ENCODE data around the gene MAML3. TPM values are rescaled to one million over a fixed set of nuclear protein-coding genes. Genes with fewer than 3 reads are reported as not detected.

The MAML3 gene
- total RNA-seq, 4 donors from 2014 or later: 18.2 to 42.7 (median 28.6) TPM

GRCh38 chr4:139825523-139826014, 328.4 kb downstream of the MAML3 start:
- H3K27ac ChIP-seq: no peak overlapping the region
- TF ChIP-seq POLR2A (IDR thresholded peaks at IDR 0.05): no peak
- TF ChIP-seq CTCF (IDR thresholded peaks at IDR 0.05): no peak
- no peak for TF ChIP-seq EP300 (IDR thresholded peaks at IDR 0.05)
- no peak for TF ChIP-seq POLR2AphosphoS5 (IDR thresholded peaks at IDR 0.05)
- H3K9me3 ChIP-seq: no peaks in the 10 kb centered on the region
- no peak for DNase-seq (ENCODE audit: low spot score in 2 of 2)
- H3K4me3 ChIP-seq: no peak overlapping the region
- 68% methylated on average over 13 of the region's 13 CpGs for WGBS
- H3K4me1 ChIP-seq: no peaks in the 10 kb centered on the region
- no peaks in the 10 kb centered on the region for H3K27me3 ChIP-seq
- no peaks in the 10 kb centered on the region for H3K36me3 ChIP-seq

DNA sequence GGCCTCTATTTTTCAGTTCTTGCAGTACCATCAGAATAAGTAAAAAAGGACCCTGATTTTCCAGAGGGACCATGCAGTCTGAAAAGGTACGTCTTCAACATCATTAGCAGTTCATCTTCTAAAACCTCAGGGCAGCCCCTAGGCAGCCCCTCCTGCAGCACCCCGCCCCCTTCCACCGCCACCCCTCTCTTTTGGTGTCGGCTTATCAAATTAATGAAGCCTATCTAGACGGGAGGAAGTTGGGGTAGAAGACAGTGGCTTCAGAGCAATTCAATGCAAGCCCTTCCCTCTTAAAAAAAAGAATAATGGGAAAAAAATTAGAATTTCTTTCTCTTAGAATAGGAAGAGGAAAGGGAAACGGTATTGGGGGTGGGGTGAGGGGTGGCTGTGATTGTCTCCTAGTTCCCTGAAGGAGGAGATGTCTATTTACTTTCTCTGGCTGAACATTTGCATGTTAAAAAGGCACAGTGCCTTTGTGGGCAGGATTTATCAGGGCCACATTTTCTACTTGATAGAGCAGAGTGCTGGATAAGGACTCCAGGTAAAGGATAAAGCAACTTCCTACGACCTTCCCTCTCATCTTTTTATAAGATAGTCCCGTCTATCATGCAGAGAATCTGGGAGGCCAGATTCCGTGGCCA, 329.0 kb downstream of the MAML3 start:
- Histone ChIP-seq H3K27ac (no peak overlapping the region), H3K4me3 (no peak overlapping the region), H3K27me3 (no peaks in the 10 kb centered on the region), H3K36me3 (no peaks in the 10 kb centered on the region), H3K4me1 (no peaks in the 10 kb centered on the region), H3K9me3 (no peaks in the 10 kb centered on the region)
- TF ChIP-seq POLR2AphosphoS5 (IDR thresholded peaks at IDR 0.05) (no peak), EP300 (IDR thresholded peaks at IDR 0.05) (no peak), POLR2A (IDR thresholded peaks at IDR 0.05) (no peak), CTCF (IDR thresholded peaks at IDR 0.05) (no peak)
- WGBS: 77% methylated on average over 9 of the region's 9 CpGs
- no peak for DNase-seq (ENCODE audit: low spot score in 2 of 2)

- Histone ChIP-seq H3K27me3 (no peaks in the 10 kb centered on the region), H3K4me3 (no peak overlapping the region), H3K27ac (no peak overlapping the region), H3K9me3 (no peaks in the 10 kb centered on the region), H3K4me1 (no peaks in the 10 kb centered on the region), H3K36me3 (no peaks in the 10 kb centered on the region)
- TF ChIP-seq POLR2A (IDR thresholded peaks at IDR 0.05) (no peak), CTCF (IDR thresholded peaks at IDR 0.05) (no peak), POLR2AphosphoS5 (IDR thresholded peaks at IDR 0.05) (no peak), EP300 (IDR thresholded peaks at IDR 0.05) (no peak)
- 74% methylated on average over 5 of the region's 5 CpGs for WGBS
- no peak for DNase-seq (ENCODE audit: low spot score in 2 of 2)
These were observed 330.2 kb downstream of the MAML3 start for GRCh38 chr4:139823746-139824145.

- Histone ChIP-seq H3K36me3 (no peaks in the 10 kb centered on the region), H3K27ac (no peak overlapping the region), H3K9me3 (no peaks in the 10 kb centered on the region), H3K27me3 (no peaks in the 10 kb centered on the region), H3K4me1 (peaks cover 3% of the 10 kb centered on the region), H3K4me3 (no peak overlapping the region)
- DNase-seq (ENCODE audit: low spot score in 2 of 2): no peak
- 95% methylated on average over 4 of the region's 4 CpGs for WGBS
- TF ChIP-seq POLR2A (IDR thresholded peaks at IDR 0.05) (no peak), EP300 (IDR thresholded peaks at IDR 0.05) (no peak), CTCF (IDR thresholded peaks at IDR 0.05) (no peak), POLR2AphosphoS5 (IDR thresholded peaks at IDR 0.05) (no peak)
These were observed 330.6 kb downstream of the MAML3 start for GRCh38 chr4:139823345-139823744.

GRCh38 chr4:139822391-139822790, 331.6 kb downstream of the MAML3 start:
- H3K36me3 ChIP-seq: no peaks in the 10 kb centered on the region
- WGBS: 91% methylated on average over 4 of the region's 4 CpGs
- no peak for DNase-seq (ENCODE audit: low spot score in 2 of 2)
- no peak overlapping the region for H3K27ac ChIP-seq
- TF ChIP-seq POLR2AphosphoS5 (IDR thresholded peaks at IDR 0.05) (no peak), EP300 (IDR thresholded peaks at IDR 0.05) (no peak), CTCF (IDR thresholded peaks at IDR 0.05) (no peak), POLR2A (IDR thresholded peaks at IDR 0.05) (no peak)
- no peaks in the 10 kb centered on the region for H3K27me3 ChIP-seq
- H3K4me3 ChIP-seq: no peak overlapping the region
- H3K4me1 ChIP-seq: peaks cover 13% of the 10 kb centered on the region
- H3K9me3 ChIP-seq: no peaks in the 10 kb centered on the region

Measured in suprapubic skin (tissue), 4 donors.